ENCODE measurements around the gene ITPKC. TPM values are rescaled to one million over a fixed set of nuclear protein-coding genes. Genes with fewer than 3 reads are reported as not detected.
A peak's percentile ranks its signal among the peaks of the same experiment; 100 is the strongest.

Gene ITPKC
- total and polyA plus RNA-seq, 4 donors = 28.0 to 97.2 (median 43.1) TPM

- no peaks in the 10 kb centered on the region for H3K27me3 ChIP-seq (ENCODE audit: control insufficient read depth in 3 of 3, insufficient read depth in 3 of 3, low read length in 2 of 3)
- no peaks in the 10 kb centered on the region for H3K4me1 ChIP-seq (ENCODE audit: control insufficient read depth in 5 of 5, insufficient read depth in 5 of 5, low read length in 5 of 5)
- no peak overlapping the region for H3K9ac ChIP-seq (ENCODE audit: insufficient read depth in 1 of 2, low read length in 2 of 2)
- no peak for TF ChIP-seq CTCF (IDR thresholded peaks at IDR 0.05; ENCODE audit: control extremely low read depth, extremely low read depth)
- no peak overlapping the region for H3K4me3 ChIP-seq
- no peak overlapping the region for H3K27ac ChIP-seq (ENCODE audit: low read depth in 1 of 2, low read length in 1 of 2)
- DNase-seq (no peak), ATAC-seq (ENCODE audit: insufficient read depth, low FRiP score) (no peak)
- peaks cover 20 to 69% (median 49%) of the 10 kb centered on the region in 4 donors for H3K36me3 ChIP-seq (ENCODE audit: control insufficient read depth in 4 of 4, insufficient read depth in 4 of 4, low read length in 4 of 4)
- H3K9me3 ChIP-seq (ENCODE audit: control insufficient read depth in 4 of 4, insufficient read depth in 3 of 4, low read length in 3 of 4) = peaks cover 0 to 5% (median 2%) of the 10 kb centered on the region in 4 donors
- WGBS, 2 donors = 90 to 97% methylated on average over 11 of the region's 11 CpGs
Observed at GRCh38 chr19:40673397-40673796, 43.5 kb upstream of the ITPKC start.

GRCh38 chr19:40674291-40674690 lies 42.6 kb upstream of the ITPKC start:
- H3K27me3 ChIP-seq (ENCODE audit: control insufficient read depth in 3 of 3, insufficient read depth in 3 of 3, low read length in 2 of 3) = no peaks in the 10 kb centered on the region
- no peak for TF ChIP-seq CTCF (IDR thresholded peaks at IDR 0.05; ENCODE audit: control extremely low read depth, extremely low read depth)
- no peak overlapping the region for H3K4me3 ChIP-seq
- no peak for DNase-seq
- H3K4me1 ChIP-seq (ENCODE audit: control insufficient read depth in 5 of 5, insufficient read depth in 5 of 5, low read length in 5 of 5) = no peaks in the 10 kb centered on the region
- no peak overlapping the region for H3K27ac ChIP-seq (ENCODE audit: low read depth in 1 of 2, low read length in 1 of 2)
- no peak overlapping the region for H3K9ac ChIP-seq (ENCODE audit: insufficient read depth in 1 of 2, low read length in 2 of 2)
- H3K36me3 ChIP-seq (ENCODE audit: control insufficient read depth in 4 of 4, insufficient read depth in 4 of 4, low read length in 4 of 4) = peaks cover 15 to 65% (median 47%) of the 10 kb centered on the region in 4 donors
- H3K9me3 ChIP-seq (ENCODE audit: control insufficient read depth in 4 of 4, insufficient read depth in 3 of 4, low read length in 3 of 4) = peaks cover 0 to 4% (median 2%) of the 10 kb centered on the region in 4 donors
- peak; percentile 53 for ATAC-seq (ENCODE audit: insufficient read depth, low FRiP score)
- 60 to 75% methylated on average over 3 of the region's 3 CpGs for WGBS, 2 donors

GRCh38 chr19:40677156-40677555 lies 39.8 kb upstream of the ITPKC start:
- TF ChIP-seq CTCF (IDR thresholded peaks at IDR 0.05; ENCODE audit: control extremely low read depth, extremely low read depth) = no peak

GRCh38 chr19:40681039-40681438 lies 35.9 kb upstream of the ITPKC start:
- Histone ChIP-seq H3K4me1 (ENCODE audit: control insufficient read depth in 5 of 5, insufficient read depth in 5 of 5, low read length in 5 of 5) (no peaks in the 10 kb centered on the region), H3K4me3 (no peak overlapping the region), H3K27ac (ENCODE audit: low read depth in 1 of 2, low read length in 1 of 2) (no peak overlapping the region), H3K27me3 (ENCODE audit: control insufficient read depth in 3 of 3, insufficient read depth in 3 of 3, low read length in 2 of 3) (no peaks in the 10 kb centered on the region), H3K9ac (ENCODE audit: insufficient read depth in 1 of 2, low read length in 2 of 2) (no peak overlapping the region), H3K9me3 (ENCODE audit: control insufficient read depth in 4 of 4, insufficient read depth in 3 of 4, low read length in 3 of 4) (no peaks in the 10 kb centered on the region), H3K36me3 (ENCODE audit: control insufficient read depth in 4 of 4, insufficient read depth in 4 of 4, low read length in 4 of 4) (peaks cover 3 to 46% (median 37%) of the 10 kb centered on the region in 4 donors)
- DNase-seq (no peak), ATAC-seq (ENCODE audit: insufficient read depth, low FRiP score) (no peak)
- no peak for TF ChIP-seq CTCF (IDR thresholded peaks at IDR 0.05; ENCODE audit: control extremely low read depth, extremely low read depth)
- 85 to 87% methylated on average over 4 of the region's 4 CpGs for WGBS, 2 donors

More at GRCh38 chr19:40677156-40677555, 39.8 kb upstream of the ITPKC start:
- no peak overlapping the region for H3K4me3 ChIP-seq
- no peak for DNase-seq
- no peaks in the 10 kb centered on the region for H3K27me3 ChIP-seq (ENCODE audit: control insufficient read depth in 3 of 3, insufficient read depth in 3 of 3, low read length in 2 of 3)
- H3K36me3 ChIP-seq (ENCODE audit: control insufficient read depth in 4 of 4, insufficient read depth in 4 of 4, low read length in 4 of 4) = peaks cover 8 to 48% (median 31%) of the 10 kb centered on the region in 4 donors
- H3K27ac ChIP-seq (ENCODE audit: low read depth in 1 of 2, low read length in 1 of 2) = no peak overlapping the region
- H3K4me1 ChIP-seq (ENCODE audit: control insufficient read depth in 5 of 5, insufficient read depth in 5 of 5, low read length in 5 of 5) = no peaks in the 10 kb centered on the region
- ATAC-seq (ENCODE audit: insufficient read depth, low FRiP score) = no peak
- no peak overlapping the region for H3K9ac ChIP-seq (ENCODE audit: insufficient read depth in 1 of 2, low read length in 2 of 2)
- WGBS, 2 donors = 96 to 99% methylated on average over 23 of the region's 23 CpGs
- H3K9me3 ChIP-seq (ENCODE audit: control insufficient read depth in 4 of 4, insufficient read depth in 3 of 4, low read length in 3 of 4) = no peaks in the 10 kb centered on the region

All from lung (tissue), 12 donors.